GM06990 (cell line): ENCODE measurements around the gene SERINC2.

Source experiments
- DNase-seq: peaks from one replicate; pipeline ENCODE4 v3.0.0-alpha.2; 2011; ENCODE audit not compliant: insufficient read length; ENCODE audit errors: extremely low read depth
- H3K27me3 ChIP-seq: replicated peaks from 2 replicates; pipeline ENCODE4 v1.6.0; 2011; ENCODE audit warnings: low read length; ENCODE audit not compliant: control insufficient read depth, insufficient read depth
- H3K36me3 ChIP-seq: 2 replicates; pipeline ENCODE4 v1.5.1; 2011; ENCODE audit warnings: low read length; ENCODE audit not compliant: control insufficient read depth, insufficient read depth
- H3K4me3 ChIP-seq: replicated peaks from 2 replicates; pipeline ENCODE4 v1.5.1; 2011; ENCODE audit warnings: low read depth, mild to moderate bottlenecking, control low read depth, low read length
- TF ChIP-seq, protein P1 (sequence below): IDR thresholded peaks from 2 replicates; pipeline ENCODE4 v1.5.1; 2011; ENCODE audit warnings: low read length, control low read depth, mild to moderate bottlenecking, inconsistent platforms; ENCODE audit not compliant: insufficient read depth, poor library complexity, severe bottlenecking

SERINC2 gene

DNA sequence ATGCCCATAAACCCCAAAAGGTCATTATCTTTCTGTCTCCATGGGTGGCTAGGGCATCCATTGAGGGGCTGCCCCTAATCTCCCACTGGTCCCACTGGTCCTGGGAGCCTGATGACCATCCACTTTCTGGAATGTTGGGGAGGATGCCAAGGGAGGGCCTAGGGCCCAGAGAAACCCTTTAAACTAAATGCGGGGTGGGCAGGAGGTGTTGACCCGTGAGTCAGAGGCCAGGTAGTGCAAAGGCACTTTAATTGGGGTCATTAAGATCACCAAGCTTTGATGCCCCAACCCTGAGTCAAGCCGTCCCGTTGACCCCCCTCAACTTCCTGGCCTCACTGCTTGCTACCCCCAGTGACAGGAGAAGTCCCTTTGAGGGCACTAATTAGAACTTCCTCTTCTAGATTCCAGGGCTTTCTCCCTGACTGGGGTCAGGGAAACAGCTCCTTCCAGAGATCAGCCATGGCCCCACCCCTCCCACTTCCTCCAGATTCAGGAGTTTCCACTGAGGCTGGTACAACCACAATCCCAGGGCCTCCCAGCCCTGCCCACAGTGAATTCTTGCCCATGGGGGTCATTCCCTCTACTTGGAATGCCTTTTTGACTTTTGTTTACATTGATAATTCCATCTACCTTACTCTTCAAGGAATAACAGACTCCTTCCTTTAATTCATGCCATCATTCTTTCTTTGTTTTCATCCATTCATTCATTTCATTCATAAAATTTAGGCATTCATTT lies 15.5 kb upstream of the SERINC2 start:
- no peak overlapping the region for H3K4me3 ChIP-seq

DNA sequence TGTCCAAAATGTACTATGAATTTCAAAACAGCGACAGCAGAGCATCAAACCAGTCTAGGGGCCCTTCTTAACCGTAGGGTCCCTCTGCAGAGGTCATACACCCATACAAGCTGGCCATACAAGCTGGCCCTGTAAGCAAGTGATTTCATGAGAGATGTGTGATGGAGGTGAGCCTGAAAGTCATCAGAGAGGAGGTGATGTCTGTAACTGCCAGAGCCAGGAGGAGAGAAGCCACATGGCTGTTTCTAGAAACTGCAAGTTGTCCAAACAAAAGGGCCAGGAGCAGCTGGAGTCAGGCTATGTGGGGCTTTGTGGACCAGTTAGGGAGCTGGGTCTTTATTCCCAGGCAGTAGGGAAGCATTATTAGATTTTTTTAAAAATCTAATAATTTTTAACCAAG lies 14.8 kb upstream of the SERINC2 start:
- Histone ChIP-seq H3K27me3 (no peaks in the 10 kb centered on the region), H3K36me3 (no peaks in the 10 kb centered on the region), H3K4me3 (no peak overlapping the region)
- DNase-seq = no peak
- TF ChIP-seq, protein P1, sequence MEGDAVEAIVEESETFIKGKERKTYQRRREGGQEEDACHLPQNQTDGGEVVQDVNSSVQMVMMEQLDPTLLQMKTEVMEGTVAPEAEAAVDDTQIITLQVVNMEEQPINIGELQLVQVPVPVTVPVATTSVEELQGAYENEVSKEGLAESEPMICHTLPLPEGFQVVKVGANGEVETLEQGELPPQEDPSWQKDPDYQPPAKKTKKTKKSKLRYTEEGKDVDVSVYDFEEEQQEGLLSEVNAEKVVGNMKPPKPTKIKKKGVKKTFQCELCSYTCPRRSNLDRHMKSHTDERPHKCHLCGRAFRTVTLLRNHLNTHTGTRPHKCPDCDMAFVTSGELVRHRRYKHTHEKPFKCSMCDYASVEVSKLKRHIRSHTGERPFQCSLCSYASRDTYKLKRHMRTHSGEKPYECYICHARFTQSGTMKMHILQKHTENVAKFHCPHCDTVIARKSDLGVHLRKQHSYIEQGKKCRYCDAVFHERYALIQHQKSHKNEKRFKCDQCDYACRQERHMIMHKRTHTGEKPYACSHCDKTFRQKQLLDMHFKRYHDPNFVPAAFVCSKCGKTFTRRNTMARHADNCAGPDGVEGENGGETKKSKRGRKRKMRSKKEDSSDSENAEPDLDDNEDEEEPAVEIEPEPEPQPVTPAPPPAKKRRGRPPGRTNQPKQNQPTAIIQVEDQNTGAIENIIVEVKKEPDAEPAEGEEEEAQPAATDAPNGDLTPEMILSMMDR = no peak

More for the DNA sequence above, 15.5 kb upstream of the SERINC2 start:
- H3K36me3 ChIP-seq = no peaks in the 10 kb centered on the region
- TF ChIP-seq, protein P1 = no peak
- no peak for DNase-seq
- H3K27me3 ChIP-seq = no peaks in the 10 kb centered on the region

DNA sequence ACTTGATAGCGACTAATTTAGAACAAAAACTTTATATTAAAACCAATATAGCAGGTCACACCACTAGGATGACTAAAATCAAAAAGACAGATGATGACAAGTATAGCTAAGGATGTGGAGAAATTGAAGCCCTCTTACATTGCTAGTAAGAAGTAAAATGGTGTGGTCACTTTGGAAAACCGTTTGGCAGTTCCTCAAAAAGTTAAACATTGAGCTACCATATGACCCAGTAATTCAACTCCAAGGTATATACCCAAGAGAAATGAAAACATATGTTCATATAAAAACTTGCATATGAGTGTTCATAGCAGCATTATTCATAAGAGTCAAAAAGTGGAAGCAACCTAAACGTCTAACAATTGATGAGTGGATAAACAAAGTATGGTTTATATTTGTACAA lies 13.0 kb upstream of the SERINC2 start:
- Histone ChIP-seq H3K27me3 (no peaks in the 10 kb centered on the region), H3K36me3 (no peaks in the 10 kb centered on the region), H3K4me3 (no peak overlapping the region)
- TF ChIP-seq, protein P1 = no peak
- DNase-seq = no peak

DNA sequence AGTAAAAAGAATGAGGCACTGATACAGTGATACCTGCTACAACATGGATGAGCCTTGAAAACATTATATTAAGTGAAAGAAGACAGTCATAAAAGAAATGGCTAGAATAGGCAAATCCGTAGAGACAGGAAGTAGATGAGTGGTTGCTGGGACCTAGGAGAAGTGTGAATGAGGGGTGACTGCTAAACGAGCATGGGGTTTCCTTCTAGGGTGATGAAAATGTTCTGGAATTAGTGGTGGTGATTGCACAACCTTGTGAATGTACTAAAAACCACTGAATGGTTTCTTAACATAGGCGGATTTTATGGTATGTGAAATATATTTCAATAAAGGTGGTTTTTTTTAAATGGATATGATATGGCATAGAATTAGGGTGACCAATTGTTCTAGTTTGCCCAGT lies 12.6 kb upstream of the SERINC2 start:
- Histone ChIP-seq H3K4me3 (no peak overlapping the region), H3K27me3 (no peaks in the 10 kb centered on the region), H3K36me3 (no peaks in the 10 kb centered on the region)
- no peak for DNase-seq
- TF ChIP-seq, protein P1 = no peak

DNA sequence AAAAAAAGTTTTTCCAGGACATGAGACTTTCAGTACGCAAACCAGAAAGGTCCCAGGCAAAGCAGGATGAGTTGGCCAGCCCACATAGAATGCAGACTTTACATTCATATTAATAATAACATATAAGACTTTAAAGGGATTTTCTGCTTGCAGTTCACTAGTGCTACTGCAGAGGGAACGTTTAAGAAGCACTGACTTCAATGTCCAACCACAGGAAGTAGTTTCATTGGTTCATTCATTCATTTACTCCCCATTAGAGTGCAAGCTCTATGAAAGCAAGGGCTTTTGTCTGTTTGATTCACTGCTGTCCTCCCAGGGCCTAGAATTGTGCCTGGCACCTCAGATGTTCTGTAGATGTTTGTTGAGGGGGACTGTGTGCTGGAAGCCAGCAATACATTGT lies 11.8 kb upstream of the SERINC2 start:
- DNase-seq = no peak
- Histone ChIP-seq H3K36me3 (no peaks in the 10 kb centered on the region), H3K4me3 (no peak overlapping the region), H3K27me3 (no peaks in the 10 kb centered on the region)
- TF ChIP-seq, protein P1 = no peak

DNA sequence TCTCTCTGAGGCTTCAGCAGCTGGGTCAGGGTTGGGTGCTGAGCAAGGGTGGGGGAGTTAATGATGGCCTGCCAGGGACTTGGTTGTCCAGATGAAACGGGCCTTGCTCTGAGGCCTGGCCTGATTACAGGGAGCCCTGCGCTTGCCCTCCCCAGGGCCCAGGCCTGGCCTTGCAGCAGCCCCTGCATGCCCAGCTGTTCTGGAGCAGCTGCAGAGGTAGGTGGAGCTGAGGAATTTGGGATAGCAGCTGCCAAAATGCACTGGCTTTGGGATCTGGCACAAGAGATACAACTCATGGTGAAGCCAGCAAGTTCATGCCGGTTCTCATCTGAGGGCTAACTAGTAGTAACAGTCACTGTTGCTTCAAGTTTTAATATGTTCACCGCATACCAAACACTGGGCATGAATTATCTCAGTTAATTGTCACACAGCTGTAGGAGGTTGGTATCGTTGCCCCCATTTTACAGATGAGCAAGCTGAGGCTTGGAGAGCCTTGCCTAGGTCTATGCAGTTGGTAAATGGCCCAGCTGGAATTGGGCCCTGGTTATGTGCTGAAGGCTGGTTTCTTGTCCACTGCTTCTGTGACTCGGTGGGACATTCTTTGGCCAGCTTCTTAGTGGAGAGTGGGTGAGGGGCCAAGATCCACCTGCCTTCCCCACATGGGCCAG lies 7.3 kb upstream of the SERINC2 start:
- TF ChIP-seq, protein P1 = no peak
- Histone ChIP-seq H3K4me3 (no peak overlapping the region), H3K27me3 (no peaks in the 10 kb centered on the region; the same call in 1 of the 2 replicates), H3K36me3 (no peaks in the 10 kb centered on the region)
- DNase-seq = no peak
